Posterior vena cava (tissue), 2 donors: ENCODE results near the gene NCDN. TPM values are rescaled to one million over a fixed set of nuclear protein-coding genes. Genes with fewer than 3 reads are reported as not detected.

Source experiments
- DNase-seq: peaks from one replicate; pipeline ENCODE4 v3.0.0-alpha.2; 2020; ENCODE audit warnings: low spot score
- intact Hi-C, 2 donors: fragments of 100-400 bp; cut with DNase I; formaldehyde crosslinking; loops; one replicate each; pipeline versions ENCODE4 v1.14.1 to v1.14.2; 2022 to 2023
- total RNA-seq, 2 donors: library from RNA; stranded (reverse); fragmentation: NEBNext Ultra II Directional; extraction: Animal tissue kit (Norgen Biotek cat#: 25700); gene quantifications; one replicate each; pipeline ENCODE4 v1.2.1, GENCODE V29; 2021
- donor health status: DM: yes; HTN: yes; CAD: no.
- donor health status: DM: yes; HTN: yes; CAD: no.

The NCDN gene
- total RNA-seq, 2 donors from 2014 or later, result 16.6 to 22.6 TPM

DNA sequence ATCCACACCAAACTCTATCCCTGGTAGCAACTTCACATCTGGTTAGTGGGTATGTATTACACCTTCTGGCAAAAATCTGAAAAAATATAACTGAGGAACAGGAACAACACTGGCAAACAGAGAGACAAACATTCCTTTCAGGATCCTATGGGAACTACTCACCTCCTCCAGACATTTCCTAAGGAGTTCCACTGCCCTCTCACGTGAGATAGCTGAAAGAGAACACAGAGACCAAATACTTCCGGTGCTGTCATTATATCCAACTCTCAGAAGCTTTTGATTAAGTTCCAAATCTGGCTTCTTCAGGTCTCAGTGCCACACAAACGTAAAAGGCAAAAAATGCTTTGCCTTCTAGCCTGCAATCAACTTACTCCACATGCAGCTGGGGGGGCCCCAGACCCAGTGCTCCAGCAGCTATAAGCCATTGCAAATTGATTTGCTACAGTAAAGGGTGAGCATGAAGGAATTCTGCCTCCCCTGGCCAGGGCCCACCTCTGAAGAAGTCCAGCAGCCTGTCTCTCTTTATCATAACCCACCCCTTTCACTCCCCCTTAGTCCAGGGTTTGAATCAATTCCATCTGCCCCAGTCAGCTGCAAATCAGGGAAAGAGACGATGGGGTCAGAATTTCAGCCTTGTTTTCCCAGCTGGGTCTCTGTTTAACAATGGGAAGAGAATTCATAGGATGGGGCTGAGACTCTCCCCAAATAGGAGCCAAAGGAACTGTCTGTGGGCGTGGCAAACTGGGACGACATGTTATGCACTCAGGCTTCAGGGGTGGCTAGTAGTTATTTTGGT, 47.7 kb downstream of the NCDN start:
- intact Hi-C loops, result no loop called here
- no peak for DNase-seq

DNA sequence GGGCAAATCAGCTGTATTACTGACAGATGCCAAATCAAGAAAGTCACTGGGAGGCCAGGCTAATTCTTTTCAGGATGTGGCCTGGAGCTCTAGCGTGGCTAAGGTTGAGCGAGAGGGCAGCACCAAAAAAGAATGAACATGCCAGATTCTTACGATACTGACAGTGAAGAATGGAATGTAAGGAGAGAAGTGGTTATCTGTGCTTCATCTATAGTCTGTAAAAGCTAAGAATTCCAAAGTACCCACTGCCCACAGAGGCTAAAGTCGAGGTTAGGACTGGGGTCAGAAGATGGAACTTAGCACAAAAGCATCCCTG, 48.2 kb downstream of the NCDN start:
- intact Hi-C loops, result no loop called here
- DNase-seq, result no peak

DNA sequence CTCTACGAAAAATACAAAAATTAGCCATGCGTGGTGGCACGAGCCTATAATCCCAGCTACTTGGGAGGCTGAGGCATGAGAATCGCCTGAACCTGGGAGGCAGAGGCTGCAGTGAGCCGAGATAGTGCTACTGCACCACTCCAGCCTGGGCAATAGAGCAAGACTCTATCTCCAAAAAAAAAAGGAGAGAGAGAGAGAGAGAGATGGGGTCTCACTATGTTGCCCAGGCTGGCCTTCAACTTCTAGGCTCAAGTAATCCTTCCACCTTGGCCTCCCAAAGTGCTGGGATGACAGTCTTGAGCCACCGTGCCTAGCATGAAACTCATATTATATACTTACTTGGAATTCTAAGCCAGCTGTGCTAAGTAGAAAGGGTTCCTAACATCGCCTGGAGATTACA, 54.1 kb downstream of the NCDN start:
- DNase-seq, result no peak
- intact Hi-C loops, result no loop called here

- DNase-seq, result no peak
Observed at GRCh38 chr1:35615440-35615839, 57.8 kb downstream of the NCDN start.

More at GRCh38 chr1:35615440-35615839, 57.8 kb downstream of the NCDN start:
- intact Hi-C loops, result no loop called here

Other genes starting within 250 kb of the NCDN start
- 10 to 100 TPM; 28.4 to 28.6 TPM for gene KIAA0319L, start 396 bp upstream of the NCDN start, total RNA-seq
- gene TFAP2E, start 15.5 kb downstream of the NCDN start, total RNA-seq, result under 1 TPM; 0.65 to 0.81 TPM
- 10 to 100 TPM; 37.5 to 38.1 TPM for gene PSMB2, start 83.7 kb downstream of the NCDN start, total RNA-seq
- 10 to 100 TPM; 16.6 to 18.0 TPM for gene C1orf216, start 161.1 kb downstream of the NCDN start, total RNA-seq
- under 1 TPM; 0.76 to 0.93 TPM for gene CLSPN, start 212.2 kb downstream of the NCDN start, total RNA-seq